ENCODE data around the gene ACAT1. TPM values are rescaled to one million over a fixed set of nuclear protein-coding genes. Genes with fewer than 3 reads are reported as not detected.
"Not testable (repeated sequence)": the region's sequence is repeated elsewhere in the genome, so short reads cannot be mapped to it uniquely, and the experiment has no call there.

The ACAT1 gene
- total RNA-seq, 3 donors from 2014 or later (not counting 1 experiment from before 2014, with no cell fraction given) = 7.4 to 15.4 (median 10.9) TPM

DNA sequence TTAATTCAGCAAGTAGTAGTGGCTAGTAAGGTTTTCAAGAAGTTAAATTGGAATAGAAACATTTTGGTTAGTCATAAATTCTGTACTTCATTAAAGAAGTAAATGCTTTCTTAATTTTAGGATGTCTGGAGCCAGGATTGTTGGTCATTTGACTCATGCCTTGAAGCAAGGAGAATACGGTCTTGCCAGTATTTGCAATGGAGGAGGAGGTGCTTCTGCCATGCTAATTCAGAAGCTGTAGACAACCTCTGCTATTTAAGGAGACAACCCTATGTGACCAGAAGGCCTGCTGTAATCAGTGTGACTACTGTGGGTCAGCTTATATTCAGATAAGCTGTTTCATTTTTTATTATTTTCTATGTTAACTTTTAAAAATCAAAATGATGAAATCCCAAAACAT is 25.8 kb downstream of the ACAT1 start:
- Mint-ChIP-seq H3K36me3 (peaks cover 46% of the 10 kb centered on the region), H3K4me3 (no peak overlapping the region), H3K9me3 (no peaks in the 10 kb centered on the region), H3K4me1 (no peaks in the 10 kb centered on the region), H3K27ac (peak overlapping the region in 1 of 2 donors; percentile 18), H3K27me3 (ENCODE audit: low read depth in 2 of 2) (no peaks in the 10 kb centered on the region)
- Histone ChIP-seq H3K4me1 (ENCODE audit: control insufficient read depth, insufficient read depth, low read length) (no peaks in the 10 kb centered on the region), H3K4me3 (ENCODE audit: low read length) (no peak overlapping the region), H3K27ac (ENCODE audit: low read length) (no peak overlapping the region), H3K36me3 (ENCODE audit: control insufficient read depth, insufficient read depth, low read length) (peaks cover 70% of the 10 kb centered on the region), H3K9me3 (ENCODE audit: control insufficient read depth, insufficient read depth, low read length) (no peaks in the 10 kb centered on the region), H3K27me3 (ENCODE audit: control insufficient read depth, insufficient read depth, low read length) (no peaks in the 10 kb centered on the region)
- intact Hi-C loops (cut with micrococcal nuclease) = no loop called here
- ATAC-seq (no peak), DNase-seq (no peak)
- 100% methylated on average over 1 of the region's 1 CpG for WGBS (ENCODE audit: insufficient coverage)
- TF ChIP-seq, protein P1, sequence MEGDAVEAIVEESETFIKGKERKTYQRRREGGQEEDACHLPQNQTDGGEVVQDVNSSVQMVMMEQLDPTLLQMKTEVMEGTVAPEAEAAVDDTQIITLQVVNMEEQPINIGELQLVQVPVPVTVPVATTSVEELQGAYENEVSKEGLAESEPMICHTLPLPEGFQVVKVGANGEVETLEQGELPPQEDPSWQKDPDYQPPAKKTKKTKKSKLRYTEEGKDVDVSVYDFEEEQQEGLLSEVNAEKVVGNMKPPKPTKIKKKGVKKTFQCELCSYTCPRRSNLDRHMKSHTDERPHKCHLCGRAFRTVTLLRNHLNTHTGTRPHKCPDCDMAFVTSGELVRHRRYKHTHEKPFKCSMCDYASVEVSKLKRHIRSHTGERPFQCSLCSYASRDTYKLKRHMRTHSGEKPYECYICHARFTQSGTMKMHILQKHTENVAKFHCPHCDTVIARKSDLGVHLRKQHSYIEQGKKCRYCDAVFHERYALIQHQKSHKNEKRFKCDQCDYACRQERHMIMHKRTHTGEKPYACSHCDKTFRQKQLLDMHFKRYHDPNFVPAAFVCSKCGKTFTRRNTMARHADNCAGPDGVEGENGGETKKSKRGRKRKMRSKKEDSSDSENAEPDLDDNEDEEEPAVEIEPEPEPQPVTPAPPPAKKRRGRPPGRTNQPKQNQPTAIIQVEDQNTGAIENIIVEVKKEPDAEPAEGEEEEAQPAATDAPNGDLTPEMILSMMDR (IDR thresholded peaks at IDR 0.05) = no peak

GRCh38 chr11:108148556-108148955 is 27.2 kb downstream of the ACAT1 start:
- H3K27me3 ChIP-seq (ENCODE audit: control insufficient read depth, insufficient read depth, low read length) = no peaks in the 10 kb centered on the region
- DNase-seq (no peak), ATAC-seq (no peak)
- 100% methylated on average over 2 of the region's 3 CpGs for WGBS (ENCODE audit: insufficient coverage)
- TF ChIP-seq, protein P1 (IDR thresholded peaks at IDR 0.05) = no peak
- H3K27ac ChIP-seq (ENCODE audit: low read length) = no peak overlapping the region
- H3K36me3 ChIP-seq (ENCODE audit: control insufficient read depth, insufficient read depth, low read length) = peaks cover 66% of the 10 kb centered on the region
- Mint-ChIP-seq H3K27ac (peak overlapping the region in 1 of 2 donors; percentile 7), H3K4me1 (no peaks in the 10 kb centered on the region), H3K36me3 (peaks cover 46% of the 10 kb centered on the region), H3K27me3 (ENCODE audit: low read depth in 2 of 2) (no peaks in the 10 kb centered on the region), H3K9me3 (no peaks in the 10 kb centered on the region), H3K4me3 (no peak overlapping the region)
- no peaks in the 10 kb centered on the region for H3K9me3 ChIP-seq (ENCODE audit: control insufficient read depth, insufficient read depth, low read length)
- H3K4me3 ChIP-seq (ENCODE audit: low read length) = no peak overlapping the region
- no peaks in the 10 kb centered on the region for H3K4me1 ChIP-seq (ENCODE audit: control insufficient read depth, insufficient read depth, low read length)
- intact Hi-C loops (cut with micrococcal nuclease) = no loop called here

DNA sequence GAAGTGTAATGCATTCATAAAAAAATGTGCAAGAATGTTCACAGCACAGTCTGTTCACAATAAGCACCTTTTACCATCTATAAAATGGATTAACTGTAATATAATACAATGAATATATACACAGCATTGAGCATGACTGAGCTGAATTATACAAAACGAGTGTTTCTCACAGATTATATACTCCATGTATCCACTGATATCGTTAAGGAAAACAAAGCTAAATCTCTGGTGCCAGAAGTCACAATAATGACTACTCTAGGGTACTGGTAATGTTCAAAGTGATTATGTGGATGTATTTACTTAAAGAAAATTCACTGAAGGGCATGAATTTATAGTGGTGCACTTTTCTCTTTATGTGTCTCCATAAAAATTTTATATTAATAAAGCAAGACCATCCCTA is 33.2 kb downstream of the ACAT1 start:
- H3K27me3 ChIP-seq (ENCODE audit: control insufficient read depth, insufficient read depth, low read length) = no peaks in the 10 kb centered on the region
- H3K9me3 ChIP-seq (ENCODE audit: control insufficient read depth, insufficient read depth, low read length) = no peaks in the 10 kb centered on the region
- Mint-ChIP-seq H3K9me3 (no peaks in the 10 kb centered on the region), H3K36me3 (peaks cover 23% of the 10 kb centered on the region), H3K4me3 (no peak overlapping the region), H3K4me1 (peaks cover 0 to 5% of the 10 kb centered on the region in 2 donors), H3K27me3 (ENCODE audit: low read depth in 2 of 2) (no peaks in the 10 kb centered on the region), H3K27ac (peak overlapping the region in 1 of 2 donors; percentile 58)
- ATAC-seq (no peak), DNase-seq (no peak)
- WGBS (ENCODE audit: insufficient coverage) = 100% methylated on average over 1 of the region's 2 CpGs
- H3K4me1 ChIP-seq (ENCODE audit: control insufficient read depth, insufficient read depth, low read length) = no peaks in the 10 kb centered on the region
- intact Hi-C loops (cut with micrococcal nuclease) = no loop called here
- TF ChIP-seq, protein P1 (IDR thresholded peaks at IDR 0.05) = no peak
- peaks cover 80% of the 10 kb centered on the region for H3K36me3 ChIP-seq (ENCODE audit: control insufficient read depth, insufficient read depth, low read length)
- H3K4me3 ChIP-seq (ENCODE audit: low read length) = no peak overlapping the region
- H3K27ac ChIP-seq (ENCODE audit: low read length) = no peak overlapping the region

GRCh38 chr11:108160970-108161566 is 39.7 kb downstream of the ACAT1 start:
- no peak overlapping the region for H3K27ac ChIP-seq (ENCODE audit: low read length)
- DNase-seq (peak in 1 of 2 donors; percentile 32), ATAC-seq (no peak)
- Mint-ChIP-seq H3K9me3 (no peaks in the 10 kb centered on the region), H3K27me3 (ENCODE audit: low read depth in 2 of 2) (no peaks in the 10 kb centered on the region), H3K4me3 (no peak overlapping the region), H3K36me3 (peaks cover 7% of the 10 kb centered on the region), H3K4me1 (no peaks in the 10 kb centered on the region), H3K27ac (peak overlapping the region; percentile 19 to 22)
- H3K4me3 ChIP-seq (ENCODE audit: low read length) = no peak overlapping the region
- H3K36me3 ChIP-seq (ENCODE audit: control insufficient read depth, insufficient read depth, low read length) = peaks cover 80% of the 10 kb centered on the region
- H3K27me3 ChIP-seq (ENCODE audit: control insufficient read depth, insufficient read depth, low read length) = no peaks in the 10 kb centered on the region
- intact Hi-C loops (cut with micrococcal nuclease) = no loop called here
- no peaks in the 10 kb centered on the region for H3K4me1 ChIP-seq (ENCODE audit: control insufficient read depth, insufficient read depth, low read length)
- 87% methylated on average over 4 of the region's 5 CpGs for WGBS (ENCODE audit: insufficient coverage)
- H3K9me3 ChIP-seq (ENCODE audit: control insufficient read depth, insufficient read depth, low read length) = no peaks in the 10 kb centered on the region
- TF ChIP-seq, protein P1 (IDR thresholded peaks at IDR 0.05) = no peak

GRCh38 chr11:108162878-108163277 is 41.5 kb downstream of the ACAT1 start:
- H3K4me1 Mint-ChIP-seq; H3K27ac Mint-ChIP-seq; DNase-seq; H3K4me1 ChIP-seq (ENCODE audit: control insufficient read depth, insufficient read depth, low read length); H3K9me3 ChIP-seq (ENCODE audit: control insufficient read depth, insufficient read depth, low read length); H3K9me3 Mint-ChIP-seq; ATAC-seq; intact Hi-C loops (cut with micrococcal nuclease); H3K27me3 ChIP-seq (ENCODE audit: control insufficient read depth, insufficient read depth, low read length); H3K4me3 Mint-ChIP-seq; H3K27ac ChIP-seq (ENCODE audit: low read length); H3K27me3 Mint-ChIP-seq (ENCODE audit: low read depth in 2 of 2); H3K4me3 ChIP-seq (ENCODE audit: low read length): not testable (repeated sequence)
- 80% methylated on average over 5 of the region's 6 CpGs for WGBS (ENCODE audit: insufficient coverage)
- peaks cover 81% of the 10 kb centered on the region for H3K36me3 ChIP-seq (ENCODE audit: control insufficient read depth, insufficient read depth, low read length)
- peaks cover 13% of the 10 kb centered on the region for H3K36me3 Mint-ChIP-seq
